ENCODE data around the gene EHMT1. TPM values are rescaled to one million over a fixed set of nuclear protein-coding genes. Genes with fewer than 3 reads are reported as not detected.

Gene EHMT1
- total RNA-seq, 1 donor from 2014 or later = 30.5 TPM

DNA sequence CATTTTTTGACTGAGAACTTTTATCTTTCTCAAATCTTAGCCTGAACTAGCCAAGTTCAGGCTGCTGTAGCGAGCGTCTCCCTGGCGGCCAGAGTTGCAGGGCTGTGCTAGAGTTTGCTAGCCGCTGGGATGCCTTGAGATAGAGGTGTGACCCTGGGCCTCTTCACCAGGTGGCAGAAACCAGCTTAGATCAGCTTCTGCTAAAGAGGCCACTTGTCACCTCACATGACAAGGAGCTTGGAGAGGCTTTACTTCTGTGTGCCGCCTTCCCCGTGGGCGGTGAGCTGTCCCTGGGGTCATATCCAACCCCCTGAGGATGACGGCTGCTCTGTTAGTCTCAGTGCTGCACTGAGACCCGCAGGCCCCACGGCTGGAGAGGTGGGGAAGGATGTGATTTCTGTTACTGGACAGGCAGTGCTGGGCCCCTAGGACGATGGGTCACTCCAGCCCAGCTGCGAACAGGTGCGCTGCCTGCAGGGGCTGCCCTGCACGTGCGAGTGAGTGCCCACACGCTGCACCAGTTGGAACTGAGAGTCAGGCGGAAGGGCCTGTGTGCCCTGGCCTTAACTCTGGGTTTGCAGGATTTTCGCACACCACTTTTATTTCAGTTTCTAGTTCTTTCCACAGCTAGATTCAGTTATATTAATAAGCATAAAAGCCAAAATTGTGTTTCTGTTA lies 63.8 kb downstream of the EHMT1 start:
- intact Hi-C loops (cut with DNase I) = no loop called here
- ATAC-seq (no peak), DNase-seq (ENCODE audit: missing footprints) (no peak)

DNA sequence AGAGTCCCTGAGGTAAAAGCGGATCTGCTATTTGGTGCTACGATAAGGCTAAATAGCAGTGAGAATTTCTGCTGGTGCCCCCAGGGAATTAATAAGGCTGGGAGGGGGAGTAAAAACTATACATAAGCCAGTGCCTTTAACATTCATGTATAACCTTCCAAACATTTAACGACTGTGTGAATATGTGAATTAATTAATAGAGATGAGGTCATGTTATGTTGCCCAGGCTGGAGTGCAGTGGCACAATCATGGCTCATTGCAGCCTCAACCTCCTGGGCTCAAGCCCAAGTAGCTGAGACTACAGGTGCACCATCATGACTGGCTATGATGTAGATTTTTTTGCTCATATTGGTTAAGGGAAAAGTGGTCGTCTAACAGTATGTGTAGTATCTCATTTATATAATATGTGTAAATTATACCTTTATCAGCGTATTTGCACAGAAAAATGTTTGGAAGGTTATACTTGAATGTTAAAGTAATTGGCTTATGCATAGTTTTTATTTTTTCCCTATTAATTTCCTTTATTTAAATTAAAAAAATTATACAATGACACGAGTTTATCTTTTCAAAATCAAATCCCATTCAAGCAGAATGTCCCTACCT lies 64.6 kb downstream of the EHMT1 start:
- intact Hi-C loops (cut with DNase I) = no loop called here
- ATAC-seq = no peak

DNA sequence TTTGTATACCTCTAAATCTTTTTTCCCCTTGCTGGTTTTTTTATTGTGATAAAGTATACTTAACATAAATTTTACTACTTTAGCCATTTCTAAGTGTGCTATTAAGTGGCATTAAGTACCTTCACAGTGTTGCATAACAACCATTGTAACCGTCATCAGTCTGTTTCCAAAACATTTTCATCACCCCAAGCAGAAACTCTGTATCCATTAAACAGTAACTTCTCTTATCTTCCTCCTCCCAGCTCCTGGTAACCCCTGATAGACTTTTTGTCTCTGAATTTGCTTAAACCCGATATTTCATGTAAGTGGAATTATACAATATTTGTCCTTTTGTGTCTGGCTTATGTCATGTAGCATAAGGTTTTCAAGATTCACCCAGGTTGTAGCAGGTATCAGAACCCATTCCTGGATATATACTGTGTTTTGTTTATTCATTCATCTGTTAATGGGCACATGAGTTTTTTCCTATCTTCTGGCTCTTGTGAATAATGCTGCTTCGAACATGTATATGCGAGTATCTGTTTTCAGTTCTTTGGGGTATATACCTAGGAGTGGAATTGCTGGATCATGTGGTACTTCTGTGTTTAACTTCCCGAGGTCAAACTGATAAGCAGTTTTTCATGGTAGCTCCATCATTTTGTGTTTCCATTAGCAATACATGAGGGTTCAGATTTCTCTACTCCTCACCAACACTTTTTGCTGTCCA lies 66.4 kb downstream of the EHMT1 start:
- ATAC-seq (no peak), DNase-seq (ENCODE audit: missing footprints) (no peak)
- intact Hi-C loops (cut with DNase I) = no loop called here

More for the DNA sequence above, 64.6 kb downstream of the EHMT1 start:
- no peak for DNase-seq (ENCODE audit: missing footprints)

DNA sequence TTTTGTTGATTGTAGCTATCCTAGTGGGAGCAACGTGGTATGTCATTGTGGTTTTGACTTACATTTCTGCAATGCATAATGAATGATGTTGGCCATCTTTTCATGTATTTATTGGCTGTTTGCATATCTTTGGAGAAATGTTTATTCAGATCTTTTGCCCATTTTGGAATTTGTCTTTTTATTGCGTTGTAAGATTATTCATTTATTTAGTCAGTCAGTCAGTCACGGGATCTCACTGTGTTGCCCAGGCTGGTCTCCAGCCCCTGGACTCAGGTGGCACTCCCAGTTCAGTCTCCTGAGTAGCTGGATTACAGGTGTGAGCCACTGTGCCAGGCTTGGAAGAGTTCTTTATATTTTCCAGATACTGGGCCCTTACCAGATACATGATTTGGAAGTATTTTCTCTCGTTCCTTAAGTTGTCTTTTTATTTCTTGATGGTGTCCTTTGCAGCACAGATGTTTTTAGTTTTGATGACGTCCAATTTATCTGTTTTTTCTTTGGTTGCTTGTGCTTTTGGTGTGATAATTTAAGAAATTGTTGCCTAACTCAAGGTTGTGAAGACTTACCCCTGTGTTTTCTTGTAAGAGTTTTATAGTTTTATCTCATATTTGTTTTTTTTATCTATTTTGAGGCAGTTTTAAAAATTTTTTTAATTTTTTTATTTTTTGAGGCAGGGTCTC lies 67.1 kb downstream of the EHMT1 start:
- intact Hi-C loops (cut with DNase I) = no loop called here
- ATAC-seq (no peak), DNase-seq (ENCODE audit: missing footprints) (no peak)

DNA sequence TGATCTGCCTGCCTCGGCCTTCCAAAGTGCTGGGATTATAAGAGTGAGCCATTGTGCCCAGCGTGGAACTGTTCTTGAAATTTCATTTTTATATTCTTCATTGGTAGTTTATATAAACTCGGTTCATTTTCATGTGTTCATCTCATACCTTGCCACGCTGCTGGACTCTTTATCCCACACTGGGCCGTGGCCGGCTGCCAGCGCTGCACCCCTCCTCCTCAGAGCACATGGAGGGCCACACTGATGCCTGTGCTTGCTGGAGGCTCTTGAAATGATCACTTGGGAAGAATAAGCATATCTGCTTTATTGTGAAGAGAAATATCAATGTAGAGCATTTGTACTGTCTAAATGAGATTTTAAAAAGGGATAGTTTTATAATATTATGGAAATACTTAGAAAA lies 69.5 kb downstream of the EHMT1 start:
- DNase-seq (ENCODE audit: missing footprints) (no peak), ATAC-seq (no peak)
- intact Hi-C loops (cut with DNase I) = no loop called here

DNA sequence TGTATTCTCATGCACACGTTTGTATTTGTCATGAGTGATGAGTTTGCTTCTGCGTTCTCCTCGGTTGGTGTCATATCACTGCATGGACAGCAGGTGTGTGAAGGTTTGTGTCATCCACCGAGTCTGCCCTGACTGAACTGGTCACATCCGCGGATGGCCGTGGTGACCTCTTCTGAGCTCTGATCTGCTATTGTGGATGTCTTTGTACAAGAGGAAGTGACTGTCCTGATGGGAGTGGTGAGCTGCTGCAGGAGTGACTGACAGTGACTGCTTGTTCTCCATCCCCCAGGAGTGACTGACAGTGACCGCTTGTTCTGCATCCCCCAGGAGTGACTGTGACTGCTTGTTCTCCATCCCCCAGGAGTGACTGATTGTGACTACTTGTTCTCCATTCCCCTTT lies 69.9 kb downstream of the EHMT1 start:
- peak; percentile 29 for ATAC-seq
- DNase-seq (ENCODE audit: missing footprints) = no peak

DNA sequence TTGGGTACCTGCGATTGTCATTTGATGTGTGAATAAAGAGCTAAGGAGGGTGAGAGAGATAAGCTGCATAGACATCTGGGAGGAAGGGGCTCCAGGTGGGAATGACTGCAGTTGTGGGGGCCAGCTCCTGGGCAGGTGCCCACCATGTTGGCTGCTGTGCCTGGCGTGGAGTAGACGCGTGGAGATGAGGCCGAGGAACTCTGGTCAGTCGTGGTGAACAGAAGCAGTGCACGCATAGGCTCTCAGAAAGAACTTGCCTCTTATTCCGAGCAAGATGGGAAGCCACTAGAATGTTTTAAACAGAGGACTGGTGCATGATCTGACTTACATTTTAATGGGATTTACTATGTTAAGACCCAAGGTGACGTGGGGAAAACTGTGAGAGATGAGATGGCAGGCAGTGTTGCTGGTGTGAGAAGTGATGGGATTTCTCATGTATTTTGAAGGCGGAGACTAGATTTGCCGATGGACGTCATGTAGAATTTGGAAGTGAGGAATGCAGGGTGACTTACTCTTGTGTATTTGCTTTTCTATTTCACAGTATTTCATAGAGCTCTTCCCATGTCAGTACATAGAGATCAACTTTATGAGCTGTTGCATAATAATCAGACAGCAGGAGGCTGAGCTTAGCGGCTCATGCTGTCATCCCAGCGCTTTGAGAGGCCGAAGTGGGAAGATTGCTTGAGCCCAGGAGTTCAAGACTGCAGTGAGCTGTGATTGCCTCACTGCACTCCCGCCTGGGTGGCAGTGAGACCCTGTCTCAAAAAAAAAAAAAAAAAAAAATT lies 71.1 kb downstream of the EHMT1 start:
- DNase-seq (ENCODE audit: missing footprints) = no peak
- ATAC-seq = peak; percentile 68
- intact Hi-C loops (cut with DNase I) = no loop called here

More for the DNA sequence above, 69.9 kb downstream of the EHMT1 start:
- intact Hi-C loops (cut with DNase I) = no loop called here

DNA sequence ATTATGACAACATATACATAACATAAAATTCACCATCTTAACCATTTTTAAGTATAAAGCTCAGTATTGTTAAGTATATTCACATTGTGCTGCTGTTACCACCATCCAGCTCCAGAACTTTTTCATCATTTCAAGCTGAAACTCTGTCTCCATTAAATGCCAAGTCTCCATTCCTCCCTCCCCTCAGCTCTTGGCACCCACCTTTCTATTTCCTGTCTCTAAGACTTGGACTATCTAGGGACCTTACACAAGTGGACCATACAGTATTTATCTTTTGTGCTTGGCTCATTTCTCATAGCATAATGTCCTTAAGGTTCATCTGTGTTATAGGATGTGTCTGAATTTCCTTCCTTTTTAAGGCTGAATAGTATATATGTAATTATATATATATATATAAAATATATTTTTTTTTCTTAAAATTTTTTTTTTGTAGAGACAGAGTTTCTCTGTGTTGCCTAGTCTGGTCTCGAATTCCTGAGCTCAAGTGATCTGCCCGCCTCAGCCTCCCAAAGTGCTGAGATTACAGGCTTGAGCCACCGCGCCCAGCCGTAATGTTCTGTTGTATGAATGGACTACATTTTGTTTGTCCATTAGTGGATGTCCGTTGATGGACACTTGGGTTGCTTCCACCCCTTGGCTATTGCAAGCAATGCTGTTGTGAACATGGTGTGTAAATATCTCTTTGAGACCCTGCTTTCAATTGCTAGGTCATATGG lies 72.3 kb downstream of the EHMT1 start:
- ATAC-seq (peak; percentile 63), DNase-seq (ENCODE audit: missing footprints) (no peak)
- intact Hi-C loops (cut with DNase I) = no loop called here

DNA sequence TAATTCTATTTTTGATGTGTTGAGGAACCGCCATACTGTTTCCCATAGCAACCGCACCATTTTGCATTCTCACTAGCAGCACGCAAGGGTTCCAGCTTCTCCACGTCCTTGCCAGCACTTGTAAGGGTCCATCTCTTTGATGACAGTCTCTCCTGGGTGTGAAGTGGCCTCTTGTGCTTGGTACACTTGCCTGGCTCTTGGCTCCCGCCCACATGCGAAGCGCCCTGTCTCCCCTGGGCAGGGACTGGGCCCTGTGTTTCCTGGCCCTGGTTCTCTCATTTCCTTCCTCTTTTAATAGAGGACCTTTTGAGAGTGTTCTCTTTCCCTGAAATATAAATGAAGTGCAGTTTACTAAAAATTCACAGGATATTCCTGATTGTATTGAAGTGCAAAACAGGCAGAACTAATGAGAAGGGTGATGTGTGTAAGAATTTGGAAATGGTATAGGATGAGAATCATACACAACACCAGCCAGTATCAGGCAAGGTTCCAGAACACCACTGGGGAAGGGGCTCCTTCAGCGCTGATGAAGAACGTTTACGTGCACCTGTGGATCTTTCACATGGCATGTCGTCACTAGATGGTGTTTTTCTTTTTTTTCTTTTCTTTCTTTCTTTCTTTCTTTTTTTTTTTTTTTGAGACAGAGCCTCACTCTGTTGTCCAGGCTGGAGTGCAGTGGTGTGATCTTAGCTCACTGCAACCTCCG lies 73.0 kb downstream of the EHMT1 start:
- intact Hi-C loops (cut with DNase I) = no loop called here
- DNase-seq (ENCODE audit: missing footprints) (no peak), ATAC-seq (no peak)

DNA sequence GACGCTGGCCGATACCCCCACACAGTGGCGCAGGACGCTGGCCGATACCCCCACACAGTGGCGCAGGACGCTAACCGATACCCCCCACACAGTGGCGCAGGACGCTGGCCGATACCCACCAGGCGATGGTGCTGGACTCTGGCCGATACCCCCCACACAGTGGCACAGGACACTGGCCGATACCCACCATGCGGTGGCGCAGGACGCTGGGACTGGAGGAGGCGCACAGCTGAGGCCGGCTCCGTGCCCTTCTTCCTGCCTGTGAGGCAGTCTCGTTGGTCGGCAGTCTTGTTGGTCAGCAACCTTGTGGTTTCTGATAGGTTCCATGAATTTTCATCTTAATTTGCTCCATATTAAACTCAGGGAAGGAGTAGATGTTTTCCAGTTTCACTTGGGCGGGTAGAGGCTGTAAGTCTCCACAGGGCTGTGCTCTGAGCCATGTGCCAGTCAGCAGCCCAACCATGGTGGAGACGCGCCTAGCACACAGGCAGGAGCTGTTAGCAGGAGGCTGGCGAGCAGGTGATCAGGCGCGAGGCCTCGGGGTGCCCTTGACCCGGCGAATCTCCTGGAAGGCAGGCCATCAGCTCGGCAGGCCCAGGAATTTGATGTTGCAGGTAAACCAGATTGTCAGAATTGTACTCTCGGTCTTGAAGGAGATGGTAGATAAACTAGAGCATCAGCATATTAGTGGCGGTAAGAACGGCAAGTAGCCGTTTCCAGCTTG lies 75.6 kb downstream of the EHMT1 start:
- DNase-seq (ENCODE audit: missing footprints) (no peak), ATAC-seq (no peak)
- intact Hi-C loops (cut with DNase I) = loop anchor here (2.0 kb wide), 1 partner anchor 24 kb away; no protein-coding TSS in a partner anchor

DNA sequence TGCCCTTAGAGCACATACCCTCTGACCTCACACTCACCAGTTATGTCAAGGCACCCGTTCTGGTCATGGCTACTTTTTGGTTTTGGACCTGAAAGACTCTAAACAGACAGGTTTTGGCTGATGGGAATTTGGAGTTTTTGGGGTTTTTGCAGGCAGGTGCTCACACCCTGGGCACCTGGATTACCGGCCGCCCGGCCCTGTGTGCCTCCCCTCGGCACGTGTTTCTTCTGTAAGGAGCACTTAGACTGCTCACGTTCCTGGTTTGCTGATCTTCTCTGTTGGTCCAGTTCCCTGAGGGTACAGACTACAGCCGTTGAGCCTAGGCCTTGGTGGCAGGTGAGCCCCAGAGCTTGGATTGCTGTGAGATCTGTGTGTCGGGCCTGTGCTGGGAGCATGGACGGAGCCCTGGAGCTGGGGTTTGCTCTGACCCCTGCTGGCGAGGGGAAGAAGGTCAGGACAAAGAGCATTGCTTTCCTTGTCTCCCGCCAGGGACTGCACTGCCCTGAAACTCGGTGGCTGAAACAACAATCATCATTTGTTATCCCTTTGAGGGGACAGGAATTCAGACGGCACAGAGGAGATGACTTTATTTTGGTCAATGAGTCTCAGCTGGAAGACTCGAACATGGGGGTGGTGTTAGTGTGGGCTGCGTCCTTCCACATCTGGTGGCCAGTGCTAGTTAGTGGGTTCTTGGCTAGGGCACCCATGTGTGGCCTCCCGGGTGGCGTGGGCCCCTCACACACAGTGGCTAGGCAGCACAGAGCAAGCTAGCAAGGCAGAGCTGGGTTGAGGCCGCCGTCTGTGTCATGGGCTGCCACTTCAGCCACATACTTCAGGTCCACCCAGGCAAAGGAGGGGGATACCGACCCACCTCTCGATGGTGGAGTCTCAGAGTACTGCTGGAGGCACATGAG lies 76.4 kb downstream of the EHMT1 start:
- no peak for DNase-seq (ENCODE audit: missing footprints)

DNA sequence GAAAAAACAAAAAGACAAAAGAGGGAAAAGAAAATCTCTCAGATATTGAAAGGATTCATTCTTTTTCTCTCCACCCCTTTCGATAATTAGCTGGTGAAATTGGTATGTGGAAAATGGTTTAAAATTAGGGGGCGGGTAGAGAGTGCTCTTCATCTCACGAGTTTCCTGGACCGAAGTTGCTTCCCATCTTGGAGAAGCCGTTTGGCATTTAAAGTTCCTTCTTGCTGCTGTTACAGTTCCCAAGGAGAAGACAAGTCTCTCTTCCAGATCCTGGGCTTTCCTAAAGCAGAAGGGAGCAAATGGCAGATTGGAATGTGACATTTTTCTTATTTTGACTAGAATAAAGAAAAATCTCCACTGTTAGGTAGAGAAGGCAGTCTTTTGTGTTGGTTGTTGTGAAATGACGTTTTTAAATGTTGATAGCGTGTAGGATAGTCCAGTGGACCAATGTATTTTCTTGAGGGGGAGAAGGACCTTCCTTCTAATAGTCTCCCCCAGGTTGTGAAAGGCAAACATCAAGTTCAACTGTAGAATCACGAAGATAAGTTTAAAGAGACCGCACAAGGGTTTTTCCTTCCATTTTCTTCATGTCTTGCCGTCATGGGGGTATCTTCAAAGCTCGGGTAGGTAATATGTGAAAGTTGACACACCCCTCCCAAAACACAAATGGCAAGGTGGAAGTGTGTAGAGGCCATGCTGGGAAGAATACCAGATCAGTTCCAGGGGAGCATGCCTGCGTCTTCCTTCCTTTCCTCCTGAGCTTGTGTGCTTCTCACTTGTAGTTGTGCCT lies 77.5 kb downstream of the EHMT1 start:
- no peak for ATAC-seq
- intact Hi-C loops (cut with DNase I) = no loop called here
- no peak for DNase-seq (ENCODE audit: missing footprints)

More for the DNA sequence above, 76.4 kb downstream of the EHMT1 start:
- peak; percentile 74 for ATAC-seq
- intact Hi-C loops (cut with DNase I) = loop anchor here (2.0 kb wide), 1 partner anchor 24 kb away; no protein-coding TSS in a partner anchor

DNA sequence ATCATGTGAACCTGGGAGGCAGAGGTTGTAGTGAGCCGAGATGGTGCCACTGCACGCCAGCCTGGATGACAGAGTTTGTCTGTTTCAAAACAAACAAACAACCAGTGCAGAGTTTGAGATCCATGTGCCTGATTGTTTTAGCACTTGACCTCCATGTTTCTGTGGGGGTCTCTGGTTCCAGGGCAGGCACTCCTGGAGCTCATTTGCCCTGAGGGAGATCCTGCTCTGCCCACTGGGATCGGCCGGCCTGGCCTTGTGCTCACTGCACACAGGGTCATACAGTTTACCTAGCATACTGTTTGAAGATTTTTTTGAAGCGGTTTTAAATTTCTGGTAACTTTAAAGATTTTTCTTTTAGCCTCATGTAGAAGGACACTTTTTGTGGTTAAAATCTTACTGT lies 78.4 kb downstream of the EHMT1 start:
- no peak for ATAC-seq
- no peak for DNase-seq (ENCODE audit: missing footprints)
- intact Hi-C loops (cut with DNase I) = no loop called here

DNA sequence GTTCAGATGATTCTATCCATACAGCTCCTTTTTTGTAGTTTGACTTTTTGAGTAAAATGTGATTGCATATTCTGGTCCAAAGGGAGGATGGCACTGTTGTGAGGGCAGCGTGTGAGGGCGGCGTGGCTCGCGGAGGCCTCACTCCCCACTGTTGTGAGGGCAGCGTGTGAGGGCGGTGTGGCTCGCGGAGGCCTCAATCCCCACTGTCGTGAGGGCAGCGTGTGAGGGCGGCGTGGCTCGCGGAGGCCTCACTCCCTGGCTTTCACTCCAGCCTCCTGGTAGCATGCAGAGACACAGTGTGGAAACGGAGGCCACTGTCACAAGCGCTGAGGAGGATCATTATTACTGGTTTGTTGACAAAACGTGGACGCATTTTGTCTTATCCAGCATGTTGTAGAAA lies 79.0 kb downstream of the EHMT1 start:
- ATAC-seq = no peak
- DNase-seq (ENCODE audit: missing footprints) = no peak
- intact Hi-C loops (cut with DNase I) = no loop called here

DNA sequence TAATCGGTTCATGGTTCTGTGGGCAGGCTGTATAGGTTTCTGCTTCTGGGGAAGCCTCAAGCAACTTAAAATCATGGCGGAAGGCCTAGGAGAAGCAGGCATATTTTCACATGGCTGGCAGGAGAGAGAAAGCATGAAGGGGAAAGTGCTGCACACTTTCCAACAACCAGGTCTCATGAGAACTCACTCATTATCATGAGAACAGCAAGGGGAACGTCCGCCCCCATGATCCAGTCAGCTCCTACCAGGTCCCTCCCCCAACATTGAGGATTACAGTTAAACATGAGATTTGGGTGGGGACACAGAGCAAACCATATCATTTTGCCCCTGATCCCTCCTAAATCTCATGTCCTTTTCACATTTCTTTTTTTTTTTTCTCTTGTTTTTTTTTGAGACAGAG lies 82.1 kb downstream of the EHMT1 start:
- no peak for DNase-seq (ENCODE audit: missing footprints)

More for the DNA sequence above, 82.1 kb downstream of the EHMT1 start:
- intact Hi-C loops (cut with DNase I) = no loop called here
- no peak for ATAC-seq
